ENCODE data around the gene ZPR1.

Gene ZPR1

DNA sequence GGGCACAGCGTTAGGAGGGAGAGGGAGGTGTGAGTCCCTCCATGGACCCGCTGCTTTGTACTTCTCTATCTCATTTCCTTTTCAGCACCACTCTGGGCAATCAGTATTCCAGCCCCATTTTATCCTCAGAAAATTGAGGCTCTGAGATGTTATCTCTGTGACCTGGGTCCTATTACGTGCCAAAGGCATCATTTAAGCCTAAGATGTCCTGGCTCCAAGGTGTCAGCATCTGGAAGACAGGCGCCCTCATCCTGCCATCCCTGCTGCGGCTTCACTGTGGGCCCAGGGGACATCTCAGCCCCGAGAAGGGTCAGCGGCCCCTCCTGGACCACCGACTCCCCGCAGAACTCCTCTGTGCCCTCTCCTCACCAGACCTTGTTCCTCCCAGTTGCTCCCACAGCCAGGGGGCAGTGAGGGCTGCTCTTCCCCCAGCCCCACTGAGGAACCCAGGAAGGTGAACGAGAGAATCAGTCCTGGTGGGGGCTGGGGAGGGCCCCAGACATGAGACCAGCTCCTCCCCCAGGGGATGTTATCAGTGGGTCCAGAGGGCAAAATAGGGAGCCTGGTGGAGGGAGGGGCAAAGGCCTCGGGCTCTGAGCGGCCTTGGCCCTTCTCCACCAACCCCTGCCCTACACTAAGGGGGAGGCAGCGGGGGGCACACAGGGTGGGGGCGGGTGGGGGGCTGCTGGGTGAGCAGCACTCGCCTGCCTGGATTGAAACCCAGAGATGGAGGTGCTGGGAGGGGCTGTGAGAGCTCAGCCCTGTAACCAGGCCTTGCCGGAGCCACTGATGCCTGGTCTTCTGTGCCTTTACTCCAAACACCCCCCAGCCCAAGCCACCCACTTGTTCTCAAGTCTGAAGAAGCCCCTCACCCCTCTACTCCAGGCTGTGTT is 41.1 kb upstream of the ZPR1 start:
- in situ Hi-C loops (cut with MboI; ENCODE audit: low pct_unique_long_range_greater_than_20kb, low sequenced_read_pairs, unreplicated experiment), result no loop called here
- TF ChIP-seq, protein P1, sequence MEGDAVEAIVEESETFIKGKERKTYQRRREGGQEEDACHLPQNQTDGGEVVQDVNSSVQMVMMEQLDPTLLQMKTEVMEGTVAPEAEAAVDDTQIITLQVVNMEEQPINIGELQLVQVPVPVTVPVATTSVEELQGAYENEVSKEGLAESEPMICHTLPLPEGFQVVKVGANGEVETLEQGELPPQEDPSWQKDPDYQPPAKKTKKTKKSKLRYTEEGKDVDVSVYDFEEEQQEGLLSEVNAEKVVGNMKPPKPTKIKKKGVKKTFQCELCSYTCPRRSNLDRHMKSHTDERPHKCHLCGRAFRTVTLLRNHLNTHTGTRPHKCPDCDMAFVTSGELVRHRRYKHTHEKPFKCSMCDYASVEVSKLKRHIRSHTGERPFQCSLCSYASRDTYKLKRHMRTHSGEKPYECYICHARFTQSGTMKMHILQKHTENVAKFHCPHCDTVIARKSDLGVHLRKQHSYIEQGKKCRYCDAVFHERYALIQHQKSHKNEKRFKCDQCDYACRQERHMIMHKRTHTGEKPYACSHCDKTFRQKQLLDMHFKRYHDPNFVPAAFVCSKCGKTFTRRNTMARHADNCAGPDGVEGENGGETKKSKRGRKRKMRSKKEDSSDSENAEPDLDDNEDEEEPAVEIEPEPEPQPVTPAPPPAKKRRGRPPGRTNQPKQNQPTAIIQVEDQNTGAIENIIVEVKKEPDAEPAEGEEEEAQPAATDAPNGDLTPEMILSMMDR (IDR thresholded peaks at IDR 0.05; ENCODE audit: extremely low read depth, insufficient read depth, missing control alignments), result no peak
- no peak for DNase-seq (ENCODE audit: low spot score)

DNA sequence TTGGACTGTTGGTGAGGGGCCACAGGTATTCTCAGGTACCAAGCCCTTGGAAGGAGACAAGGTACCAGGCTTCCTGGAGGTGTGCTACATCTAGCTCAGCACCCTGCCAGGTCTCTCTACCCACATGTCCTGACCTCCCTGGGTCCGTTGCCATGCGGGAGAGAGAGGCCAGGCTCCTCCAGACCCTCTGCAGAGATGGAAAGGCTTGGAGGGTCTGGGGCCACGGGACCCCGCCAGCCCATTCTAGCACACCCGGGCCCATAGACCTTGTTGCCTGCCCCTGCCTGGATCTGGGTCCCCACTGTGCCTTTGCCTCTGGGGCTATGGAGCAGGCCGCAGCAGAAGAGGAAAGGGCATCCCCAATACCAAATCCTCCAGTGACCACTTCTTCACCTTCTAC is 39.6 kb upstream of the ZPR1 start:
- in situ Hi-C loops (cut with MboI; ENCODE audit: low pct_unique_long_range_greater_than_20kb, low sequenced_read_pairs, unreplicated experiment), result no loop called here
- TF ChIP-seq, protein P1 (IDR thresholded peaks at IDR 0.05; ENCODE audit: extremely low read depth, insufficient read depth, missing control alignments), result no peak
- no peak for DNase-seq (ENCODE audit: low spot score)

DNA sequence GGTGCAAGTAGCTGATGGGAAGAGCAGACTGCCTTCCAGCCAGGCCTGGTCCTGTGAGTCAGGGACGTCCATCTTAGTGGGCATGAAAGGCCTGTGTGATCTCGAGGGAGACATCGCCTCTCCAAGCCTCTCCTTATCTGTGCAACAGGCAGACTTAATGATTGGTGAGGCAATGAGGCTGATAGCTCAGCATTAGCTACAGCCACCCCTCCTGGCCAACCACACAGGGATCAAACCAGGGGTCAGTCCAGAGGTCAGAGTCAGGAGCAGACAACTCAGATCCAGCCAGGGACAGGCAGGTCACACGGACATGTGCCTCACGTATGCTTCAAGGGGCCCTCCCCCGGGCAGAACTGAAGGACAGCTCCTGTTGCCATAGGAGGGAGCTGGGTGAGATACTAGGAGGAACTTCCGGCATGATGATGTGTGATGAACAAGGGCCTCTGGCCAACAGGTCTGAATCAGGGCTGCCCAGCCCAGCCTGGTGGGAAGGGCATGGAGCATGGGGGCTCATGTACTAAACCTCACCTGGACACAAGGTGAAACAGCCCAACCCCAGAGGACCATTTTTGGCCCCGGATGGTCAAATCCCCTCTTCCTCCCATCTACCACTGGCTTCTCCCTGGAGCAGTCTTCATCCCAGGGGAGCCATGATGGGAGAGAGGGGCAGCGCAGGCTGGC is 39.1 kb upstream of the ZPR1 start:
- TF ChIP-seq, protein P1 (IDR thresholded peaks at IDR 0.05; ENCODE audit: extremely low read depth, insufficient read depth, missing control alignments), result no peak
- no peak for DNase-seq (ENCODE audit: low spot score)
- in situ Hi-C loops (cut with MboI; ENCODE audit: low pct_unique_long_range_greater_than_20kb, low sequenced_read_pairs, unreplicated experiment), result no loop called here

DNA sequence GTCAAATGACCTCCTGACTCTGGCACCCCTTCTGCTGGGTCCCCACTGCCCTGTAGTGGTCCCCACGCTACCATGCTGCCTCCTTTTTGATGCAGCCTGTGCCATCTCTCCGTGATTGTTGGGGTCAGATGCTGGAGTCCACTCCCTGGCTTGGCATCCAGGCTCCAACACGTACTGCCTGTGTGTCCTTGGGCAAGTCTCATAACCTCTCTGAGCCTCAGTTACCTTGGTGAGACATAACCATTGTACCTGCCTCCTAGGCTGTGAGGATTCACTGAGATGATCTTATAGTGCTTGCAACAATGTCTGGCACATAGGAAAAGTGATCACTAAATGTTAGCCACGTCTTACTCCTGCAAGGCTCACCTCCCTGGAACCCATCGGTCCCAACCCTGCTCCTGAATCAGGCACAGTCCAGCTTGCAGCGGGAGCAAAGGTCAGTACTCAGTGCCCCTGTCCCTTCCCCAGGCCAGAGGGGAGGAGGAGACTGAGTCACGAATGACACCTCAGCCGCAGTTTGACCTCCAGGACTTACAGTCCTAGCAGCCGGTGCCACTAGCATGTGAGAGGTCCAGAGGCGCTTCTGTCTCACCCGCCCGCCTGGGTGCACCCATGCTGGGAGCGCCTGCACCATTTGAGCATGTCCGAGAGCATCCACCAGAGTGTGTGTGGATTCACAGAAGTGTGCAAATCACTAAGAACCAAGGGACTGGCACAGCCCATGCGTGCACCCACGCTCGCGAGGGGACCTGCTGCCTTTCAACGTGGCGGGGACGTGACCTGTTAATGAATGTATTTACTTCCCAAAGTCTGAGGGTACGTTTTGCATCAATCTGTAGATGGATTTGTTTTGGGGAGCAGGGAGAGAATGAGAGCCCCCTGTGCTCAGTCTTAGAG is 38.3 kb upstream of the ZPR1 start:
- DNase-seq (ENCODE audit: low spot score), result no peak
- in situ Hi-C loops (cut with MboI; ENCODE audit: low pct_unique_long_range_greater_than_20kb, low sequenced_read_pairs, unreplicated experiment), result no loop called here
- TF ChIP-seq, protein P1 (IDR thresholded peaks at IDR 0.05; ENCODE audit: extremely low read depth, insufficient read depth, missing control alignments), result no peak

DNA sequence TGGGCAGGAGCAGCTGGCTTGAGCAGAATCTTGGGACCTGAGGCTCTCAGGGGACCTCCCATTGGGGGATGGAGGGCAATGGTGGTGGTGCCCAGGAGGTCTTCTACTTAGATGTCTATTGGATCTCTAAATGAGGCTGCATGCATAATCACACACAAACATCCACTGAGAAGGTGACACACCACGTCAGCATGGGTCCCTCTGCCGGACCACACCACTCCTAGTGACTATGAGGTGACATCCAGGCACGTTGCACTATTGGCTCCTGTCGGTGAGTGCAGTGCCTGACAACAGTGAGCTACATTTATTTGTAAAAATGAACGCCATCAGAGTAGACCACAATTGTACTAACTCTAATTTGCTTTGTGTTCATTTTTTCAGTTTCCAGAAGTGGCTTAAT is 37.6 kb upstream of the ZPR1 start:
- TF ChIP-seq, protein P1 (IDR thresholded peaks at IDR 0.05; ENCODE audit: extremely low read depth, insufficient read depth, missing control alignments), result no peak
- in situ Hi-C loops (cut with MboI; ENCODE audit: low pct_unique_long_range_greater_than_20kb, low sequenced_read_pairs, unreplicated experiment), result no loop called here
- no peak for DNase-seq (ENCODE audit: low spot score)

Measured in GM13977 (cell line).